Prostate gland (tissue), 2 donors: ENCODE measurements around the gene TNRC18.

ENCODE experiments used
- CTCF ChIP-seq, 4 experiments: fragments of 200-600 bp in 2 of 4; fragments of 450-650 bp in 2 of 4; sonication (generic) in 2 of 4; IDR thresholded peaks; 1 replicate in 3 of 4; 2 replicates in 1 of 4; pipeline ENCODE4 v1.5.1; 2016 to 2019; ENCODE audit warnings: antibody characterized with exemption in 4 of 4, mild to moderate bottlenecking in 2 of 4, moderate library complexity in 2 of 4
- POLR2A ChIP-seq: fragments of 450-650 bp; IDR thresholded peaks from one replicate; pipeline ENCODE4 v1.6.1; 2016; ENCODE audit warnings: antibody characterized with exemption, mild to moderate bottlenecking
- POLR2AphosphoS5 ChIP-seq: sonication (generic); formaldehyde crosslinking; IDR thresholded peaks from one replicate; pipeline ENCODE4 v1.6.1; 2017; ENCODE audit warnings: antibody characterized with exemption

- TF ChIP-seq CTCF (IDR thresholded peaks at IDR 0.05) (no peak), POLR2A (no peak), POLR2AphosphoS5 (no peak)
Observed at GRCh38 chr7:5296015-5296610, 127.5 kb downstream of the TNRC18 start.
